ENCODE measurements around the gene NTM. TPM values are rescaled to one million over a fixed set of nuclear protein-coding genes. Genes with fewer than 3 reads are reported as not detected.

NTM gene
- polyA plus RNA-seq, 1 donor from 2014 or later: 39.4 TPM

- Histone ChIP-seq H3K4me3 (ENCODE audit: low read length) (no peak overlapping the region), H2AFZ (ENCODE audit: low read depth, low read length) (no peak overlapping the region), H4K20me1 (ENCODE audit: insufficient read depth) (no peaks in the 10 kb centered on the region), H3K79me2 (replicated peaks; ENCODE audit: insufficient read depth, low read length) (no peaks in the 10 kb centered on the region), H3K9me3 (ENCODE audit: low read length) (no peaks in the 10 kb centered on the region), H3K27ac (ENCODE audit: low read length) (no peak overlapping the region), H3K9me2 (ENCODE audit: insufficient read depth, low read length) (no peaks in the 10 kb centered on the region), H3K36me3 (ENCODE audit: insufficient read depth, low read length) (no peaks in the 10 kb centered on the region), H3F3A (ENCODE audit: insufficient read depth, low read length, poor library complexity, severe bottlenecking) (no peaks in the 10 kb centered on the region), H3K4me2 (ENCODE audit: low read length) (no peak overlapping the region), H3K9ac (ENCODE audit: low read length) (no peak overlapping the region), H3K27me3 (ENCODE audit: insufficient read depth, low read depth, low read length) (no peaks in the 10 kb centered on the region)
- no peak for TF ChIP-seq TAF1 (IDR thresholded peaks at IDR 0.05; ENCODE audit: low read depth)
- TF ChIP-seq EP300 (conservative IDR thresholded peaks at IDR 0.05; ENCODE audit: poor library complexity, severe bottlenecking): no peak
- TF ChIP-seq CTCF (IDR thresholded peaks at IDR 0.05; ENCODE audit: poor library complexity, severe bottlenecking): no peak
- TF ChIP-seq RAD21 (conservative IDR thresholded peaks at IDR 0.05): no peak
- no peak for TF ChIP-seq EZH2 (IDR thresholded peaks at IDR 0.05; ENCODE audit: borderline replicate concordance, insufficient read depth, low read length, poor library complexity, severe bottlenecking)
- TF ChIP-seq MXI1 (conservative IDR thresholded peaks at IDR 0.05; ENCODE audit: poor library complexity, severe bottlenecking): no peak
- TF ChIP-seq POLR2AphosphoS5 (IDR thresholded peaks at IDR 0.05): no peak
- no peak for TF ChIP-seq SMC3 (conservative IDR thresholded peaks at IDR 0.05; ENCODE audit: poor library complexity)
- TF ChIP-seq, protein P1, sequence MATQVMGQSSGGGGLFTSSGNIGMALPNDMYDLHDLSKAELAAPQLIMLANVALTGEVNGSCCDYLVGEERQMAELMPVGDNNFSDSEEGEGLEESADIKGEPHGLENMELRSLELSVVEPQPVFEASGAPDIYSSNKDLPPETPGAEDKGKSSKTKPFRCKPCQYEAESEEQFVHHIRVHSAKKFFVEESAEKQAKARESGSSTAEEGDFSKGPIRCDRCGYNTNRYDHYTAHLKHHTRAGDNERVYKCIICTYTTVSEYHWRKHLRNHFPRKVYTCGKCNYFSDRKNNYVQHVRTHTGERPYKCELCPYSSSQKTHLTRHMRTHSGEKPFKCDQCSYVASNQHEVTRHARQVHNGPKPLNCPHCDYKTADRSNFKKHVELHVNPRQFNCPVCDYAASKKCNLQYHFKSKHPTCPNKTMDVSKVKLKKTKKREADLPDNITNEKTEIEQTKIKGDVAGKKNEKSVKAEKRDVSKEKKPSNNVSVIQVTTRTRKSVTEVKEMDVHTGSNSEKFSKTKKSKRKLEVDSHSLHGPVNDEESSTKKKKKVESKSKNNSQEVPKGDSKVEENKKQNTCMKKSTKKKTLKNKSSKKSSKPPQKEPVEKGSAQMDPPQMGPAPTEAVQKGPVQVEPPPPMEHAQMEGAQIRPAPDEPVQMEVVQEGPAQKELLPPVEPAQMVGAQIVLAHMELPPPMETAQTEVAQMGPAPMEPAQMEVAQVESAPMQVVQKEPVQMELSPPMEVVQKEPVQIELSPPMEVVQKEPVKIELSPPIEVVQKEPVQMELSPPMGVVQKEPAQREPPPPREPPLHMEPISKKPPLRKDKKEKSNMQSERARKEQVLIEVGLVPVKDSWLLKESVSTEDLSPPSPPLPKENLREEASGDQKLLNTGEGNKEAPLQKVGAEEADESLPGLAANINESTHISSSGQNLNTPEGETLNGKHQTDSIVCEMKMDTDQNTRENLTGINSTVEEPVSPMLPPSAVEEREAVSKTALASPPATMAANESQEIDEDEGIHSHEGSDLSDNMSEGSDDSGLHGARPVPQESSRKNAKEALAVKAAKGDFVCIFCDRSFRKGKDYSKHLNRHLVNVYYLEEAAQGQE (IDR thresholded peaks at IDR 0.05; ENCODE audit: borderline replicate concordance): no peak
Observed at GRCh38 chr11:132330515-132330914, 960.1 kb downstream of the NTM start.

- Histone ChIP-seq H3K9me2 (ENCODE audit: insufficient read depth, low read length) (no peaks in the 10 kb centered on the region), H3K9ac (ENCODE audit: low read length) (no peak overlapping the region), H4K20me1 (ENCODE audit: insufficient read depth) (no peaks in the 10 kb centered on the region), H3K36me3 (ENCODE audit: insufficient read depth, low read length) (no peaks in the 10 kb centered on the region), H3K4me3 (ENCODE audit: low read length) (no peak overlapping the region), H3K79me2 (replicated peaks; ENCODE audit: insufficient read depth, low read length) (no peaks in the 10 kb centered on the region), H3K4me2 (ENCODE audit: low read length) (no peak overlapping the region), H3K27me3 (ENCODE audit: insufficient read depth, low read depth, low read length) (no peaks in the 10 kb centered on the region), H2AFZ (ENCODE audit: low read depth, low read length) (no peak overlapping the region), H3K27ac (ENCODE audit: low read length) (no peak overlapping the region), H3K9me3 (ENCODE audit: low read length) (no peaks in the 10 kb centered on the region), H3F3A (ENCODE audit: insufficient read depth, low read length, poor library complexity, severe bottlenecking) (no peaks in the 10 kb centered on the region)
- no peak for TF ChIP-seq MXI1 (conservative IDR thresholded peaks at IDR 0.05; ENCODE audit: poor library complexity, severe bottlenecking)
- TF ChIP-seq, protein P1 (IDR thresholded peaks at IDR 0.05; ENCODE audit: borderline replicate concordance): no peak
- no peak for TF ChIP-seq CTCF (IDR thresholded peaks at IDR 0.05; ENCODE audit: poor library complexity, severe bottlenecking)
- no peak for TF ChIP-seq TAF1 (IDR thresholded peaks at IDR 0.05; ENCODE audit: low read depth)
- no peak for TF ChIP-seq SMC3 (conservative IDR thresholded peaks at IDR 0.05; ENCODE audit: poor library complexity)
- no peak for TF ChIP-seq POLR2AphosphoS5 (IDR thresholded peaks at IDR 0.05)
- TF ChIP-seq RAD21 (conservative IDR thresholded peaks at IDR 0.05): no peak
- TF ChIP-seq EP300 (conservative IDR thresholded peaks at IDR 0.05; ENCODE audit: poor library complexity, severe bottlenecking): no peak
- TF ChIP-seq EZH2 (IDR thresholded peaks at IDR 0.05; ENCODE audit: borderline replicate concordance, insufficient read depth, low read length, poor library complexity, severe bottlenecking): no peak
Observed at GRCh38 chr11:132332521-132332920, 962.1 kb downstream of the NTM start.

Measured in neural cell (in vitro differentiated cells).